Glutamatergic neuron (in vitro differentiated cells): Measurements from ENCODE around the gene CHAF1B. TPM values are rescaled to one million over a fixed set of nuclear protein-coding genes. Genes with fewer than 3 reads are reported as not detected.

Experiments used
- DNase-seq: peaks from one replicate; pipeline ENCODE4 v3.0.0; 2022
- H3K27ac Mint-ChIP-seq: one replicate; pipeline ENCODE4 v1.8.0; 2020; ENCODE audit warnings: mild to moderate bottlenecking, mixed read lengths, inconsistent platforms; ENCODE audit not compliant: unreplicated experiment
- H3K27me3 Mint-ChIP-seq: one replicate; pipeline ENCODE4 v1.8.0; 2020; ENCODE audit warnings: mild to moderate bottlenecking, moderate library complexity, mixed read lengths, inconsistent platforms; ENCODE audit not compliant: unreplicated experiment
- H3K36me3 Mint-ChIP-seq: one replicate; pipeline ENCODE4 v1.8.0; 2020; ENCODE audit warnings: mild to moderate bottlenecking, mixed read lengths, inconsistent platforms; ENCODE audit not compliant: unreplicated experiment
- H3K4me1 Mint-ChIP-seq: one replicate; pipeline ENCODE4 v1.8.0; 2020; ENCODE audit warnings: mild to moderate bottlenecking, low read depth, mixed read lengths, inconsistent platforms; ENCODE audit not compliant: unreplicated experiment
- H3K4me3 Mint-ChIP-seq: one replicate; pipeline ENCODE4 v1.8.0; 2020; ENCODE audit warnings: mild to moderate bottlenecking, mixed read lengths, inconsistent platforms; ENCODE audit not compliant: unreplicated experiment
- H3K9me3 Mint-ChIP-seq: one replicate; pipeline ENCODE4 v1.8.0; 2020; ENCODE audit warnings: mild to moderate bottlenecking, moderate library complexity, mixed read lengths, inconsistent platforms; ENCODE audit not compliant: unreplicated experiment
- CTCF ChIP-seq: fragments of 200-600 bp; sonication (generic); IDR thresholded peaks from one replicate; pipeline ENCODE4 v1.5.0; 2021; ENCODE audit not compliant: partially characterized antibody, unreplicated experiment
- total RNA-seq: library from RNA; stranded (reverse); fragmentation: NEBNext Ultra II Directional; extraction: Animal tissue kit (Norgen Biotek cat#: 25700); gene quantifications from one replicate; pipeline ENCODE4 v1.2.1, GENCODE V29; 2021; ENCODE audit not compliant: unreplicated experiment

Gene CHAF1B
- total RNA-seq, 1 donor from 2014 or later: 2.0 TPM

GRCh38 chr21:36463991-36464390, 78.8 kb downstream of the CHAF1B start:
- H3K27ac Mint-ChIP-seq: no peak overlapping the region
- DNase-seq: no peak
- H3K36me3 Mint-ChIP-seq: no peaks in the 10 kb centered on the region
- H3K4me1 Mint-ChIP-seq: peaks cover 4% of the 10 kb centered on the region
- no peak overlapping the region for H3K4me3 Mint-ChIP-seq
- peaks cover 1% of the 10 kb centered on the region for H3K9me3 Mint-ChIP-seq
- H3K27me3 Mint-ChIP-seq: peaks cover 5% of the 10 kb centered on the region
- TF ChIP-seq CTCF: no peak

- H3K36me3 Mint-ChIP-seq: no peaks in the 10 kb centered on the region
- no peak for DNase-seq
- H3K27me3 Mint-ChIP-seq: peaks cover 5% of the 10 kb centered on the region
- H3K27ac Mint-ChIP-seq: no peak overlapping the region
- H3K4me1 Mint-ChIP-seq: peaks cover 4% of the 10 kb centered on the region
- H3K9me3 Mint-ChIP-seq: peaks cover 1% of the 10 kb centered on the region
- H3K4me3 Mint-ChIP-seq: no peak overlapping the region
- TF ChIP-seq CTCF: no peak
These were observed 79.4 kb downstream of the CHAF1B start for GRCh38 chr21:36464590-36464989.

GRCh38 chr21:36465478-36465877, 80.3 kb downstream of the CHAF1B start:
- H3K4me3 Mint-ChIP-seq: no peak overlapping the region
- no peak overlapping the region for H3K27ac Mint-ChIP-seq
- H3K9me3 Mint-ChIP-seq: peaks cover 1% of the 10 kb centered on the region
- no peak for DNase-seq
- peaks cover 1% of the 10 kb centered on the region for H3K4me1 Mint-ChIP-seq
- H3K36me3 Mint-ChIP-seq: no peaks in the 10 kb centered on the region
- peaks cover 8% of the 10 kb centered on the region for H3K27me3 Mint-ChIP-seq
- TF ChIP-seq CTCF: no peak

- peaks cover 1% of the 10 kb centered on the region for H3K4me1 Mint-ChIP-seq
- H3K27me3 Mint-ChIP-seq: peaks cover 8% of the 10 kb centered on the region
- H3K9me3 Mint-ChIP-seq: no peaks in the 10 kb centered on the region
- H3K36me3 Mint-ChIP-seq: no peaks in the 10 kb centered on the region
- no peak for TF ChIP-seq CTCF
- no peak overlapping the region for H3K4me3 Mint-ChIP-seq
- no peak overlapping the region for H3K27ac Mint-ChIP-seq
- DNase-seq: no peak
These were observed 80.9 kb downstream of the CHAF1B start for GRCh38 chr21:36466061-36466511.

Other genes with a start within 250 kb of the CHAF1B start
- 37.8 TPM for gene DOP1B, start 228.6 kb upstream of the CHAF1B start, total RNA-seq
- gene MORC3, start 65.2 kb upstream of the CHAF1B start, total RNA-seq: 34.7 TPM
- not detected for gene CLDN14, start 94.7 kb downstream of the CHAF1B start, total RNA-seq